GM21717 (cell line): Measurements from ENCODE around the gene CREBBP.

Experiments
- ATAC-seq: cut with Tn5 transposase; IDR thresholded peaks from one replicate; pipeline ENCODE4 v1.9.1; 2021; ENCODE audit warnings: mild to moderate bottlenecking, moderate library complexity; ENCODE audit not compliant: unreplicated experiment

Gene CREBBP

DNA sequence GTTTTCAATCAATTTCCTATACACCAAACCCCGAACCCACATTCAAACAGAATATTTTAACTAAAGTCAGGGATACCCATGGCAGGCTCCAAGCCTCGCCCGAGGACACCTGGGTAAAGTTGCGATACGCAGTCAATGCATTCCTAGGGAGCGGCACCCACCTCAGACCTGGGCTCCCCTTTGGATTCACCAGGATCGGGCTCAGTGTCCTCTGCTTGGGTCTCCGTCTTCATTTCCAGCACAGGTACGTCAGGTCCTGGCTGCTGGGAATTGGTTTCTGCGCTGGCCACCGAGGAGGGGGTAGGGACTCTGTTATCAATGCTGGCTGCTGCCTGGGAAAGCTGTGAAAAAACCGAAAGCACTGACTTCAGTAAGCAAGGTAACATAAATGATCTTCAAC, 111.5 kb downstream of the CREBBP start:
- no peak for ATAC-seq

DNA sequence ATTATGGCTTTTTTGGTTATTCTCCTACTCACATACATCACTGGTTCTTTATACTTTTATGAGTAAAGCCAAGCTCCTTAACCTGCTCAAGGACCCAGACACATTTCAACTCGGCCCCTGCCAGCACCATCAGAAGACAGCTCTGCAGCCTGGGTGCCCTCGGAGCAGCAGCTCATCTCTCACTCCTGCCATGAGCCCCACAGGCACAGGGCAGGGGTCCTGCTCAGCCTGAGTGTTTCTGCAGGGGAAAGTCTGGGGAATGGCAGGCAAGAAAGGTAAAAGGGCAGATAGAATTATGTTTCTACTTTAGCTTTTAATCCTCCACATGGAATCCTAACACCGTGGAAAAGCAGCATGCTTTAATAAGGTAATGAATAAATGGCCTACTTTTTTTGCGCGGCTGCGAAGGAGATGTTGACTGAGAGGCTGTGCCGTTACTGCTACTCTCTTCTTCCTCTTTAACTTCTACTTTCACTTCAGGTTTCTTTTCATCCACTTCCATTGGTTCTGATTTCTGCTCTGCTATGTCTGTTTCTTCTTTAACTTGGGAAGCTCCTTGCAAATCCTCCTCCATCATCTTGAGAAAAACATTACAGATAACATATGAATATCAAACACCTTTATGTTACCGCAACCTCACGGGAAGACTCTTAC, 113.1 kb downstream of the CREBBP start:
- no peak for ATAC-seq

DNA sequence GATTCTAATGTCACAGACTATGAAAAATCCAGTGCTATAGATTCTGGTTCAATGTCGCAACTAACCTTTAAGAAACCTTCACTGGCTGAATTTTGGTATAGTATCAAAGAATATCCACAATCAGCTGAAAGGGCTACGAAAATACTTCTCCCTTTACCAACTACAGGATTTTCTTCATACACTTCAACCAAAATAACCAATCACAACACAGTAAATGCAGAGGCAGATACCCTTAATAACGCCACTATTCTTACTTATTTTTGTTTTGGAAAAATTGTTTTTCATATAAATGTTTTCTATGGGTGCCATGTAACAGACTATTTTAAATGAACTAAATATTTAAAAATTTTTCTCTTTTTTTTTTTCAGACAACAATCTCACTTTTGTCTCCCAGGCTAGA, 114.3 kb downstream of the CREBBP start:
- no peak for ATAC-seq

DNA sequence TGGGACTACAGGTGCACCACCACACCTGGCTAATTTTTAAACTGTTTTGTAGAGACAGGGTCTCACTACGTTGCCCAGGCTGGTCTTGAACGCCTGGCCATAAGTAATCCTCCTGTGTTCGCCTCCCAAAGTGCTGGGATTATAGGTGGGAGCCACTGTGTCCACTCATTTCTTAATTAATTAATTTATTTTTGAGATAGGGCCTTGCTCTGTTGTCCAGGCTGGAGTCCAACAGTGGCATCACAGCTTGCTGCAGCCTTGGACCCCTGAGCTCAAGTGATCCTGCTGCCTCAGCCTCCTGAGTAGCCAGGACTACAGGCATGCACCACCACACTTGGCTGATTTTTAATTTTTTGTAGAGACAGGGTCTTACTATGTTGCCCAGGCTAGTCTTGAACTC, 116.1 kb downstream of the CREBBP start:
- no peak for ATAC-seq

DNA sequence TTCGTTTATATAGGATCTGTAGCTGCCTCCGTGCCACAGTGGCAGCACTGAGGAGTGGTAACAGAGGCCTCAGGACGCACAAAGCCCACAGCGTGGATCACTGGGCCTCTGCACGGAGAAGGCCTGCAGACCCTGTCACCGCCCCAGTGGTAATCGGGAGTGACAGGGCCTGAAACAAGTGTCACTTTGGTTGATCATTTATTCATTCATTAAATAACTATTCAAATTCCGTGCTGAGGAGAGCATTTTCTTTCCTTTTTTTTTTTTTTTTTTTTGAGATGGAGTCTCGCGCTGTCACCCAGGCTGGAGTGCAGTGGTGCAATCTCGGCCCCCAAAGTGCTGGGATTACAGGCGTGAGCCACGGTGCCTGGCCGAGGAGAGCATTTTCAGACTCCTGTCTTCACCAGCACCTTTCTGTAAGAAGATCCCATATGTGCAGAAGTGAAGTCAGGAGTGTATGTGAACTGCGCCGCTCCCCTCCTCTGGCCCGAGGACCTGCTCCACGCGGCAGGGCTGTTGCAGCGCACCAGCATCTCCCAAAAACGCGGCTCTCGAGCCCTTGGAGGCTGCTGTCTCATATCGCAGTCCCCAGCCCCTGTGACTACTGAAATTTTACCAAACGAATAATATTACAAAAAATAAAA, 118.3 kb downstream of the CREBBP start:
- ATAC-seq, result no peak

DNA sequence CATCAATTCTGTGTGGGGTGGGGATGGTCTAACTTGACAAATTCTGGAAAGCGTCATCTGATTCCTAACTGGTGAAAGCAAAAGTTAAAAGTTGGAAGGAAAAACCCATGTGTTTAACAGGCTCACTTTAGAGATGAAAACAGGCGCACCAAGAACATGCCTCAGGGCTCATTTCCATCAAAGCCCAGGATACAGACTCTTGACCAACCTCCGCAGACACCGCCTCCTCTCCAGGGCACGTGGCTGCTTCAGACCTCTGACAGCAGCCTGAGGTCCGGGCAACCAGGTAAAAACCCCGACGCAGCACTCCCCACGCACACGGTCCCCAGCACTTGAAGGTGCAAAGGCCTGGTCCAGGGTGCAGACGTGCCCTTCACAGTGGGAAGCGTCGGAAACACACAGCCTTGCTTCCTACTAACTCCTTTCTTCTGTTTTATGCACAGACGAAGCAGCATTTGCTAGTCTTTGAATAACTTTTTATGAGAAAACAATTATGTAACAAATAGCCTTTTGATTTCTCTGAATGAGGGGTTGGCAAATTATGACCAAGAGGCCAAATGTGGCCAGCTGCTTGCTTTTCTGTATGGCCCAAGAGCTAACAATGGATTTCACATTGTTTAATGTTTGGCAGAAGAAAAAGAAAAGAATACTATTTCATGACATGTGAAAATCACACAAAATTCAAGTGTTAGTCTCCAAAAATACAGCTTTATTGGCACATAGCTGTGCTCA, 119.0 kb downstream of the CREBBP start:
- no peak for ATAC-seq

DNA sequence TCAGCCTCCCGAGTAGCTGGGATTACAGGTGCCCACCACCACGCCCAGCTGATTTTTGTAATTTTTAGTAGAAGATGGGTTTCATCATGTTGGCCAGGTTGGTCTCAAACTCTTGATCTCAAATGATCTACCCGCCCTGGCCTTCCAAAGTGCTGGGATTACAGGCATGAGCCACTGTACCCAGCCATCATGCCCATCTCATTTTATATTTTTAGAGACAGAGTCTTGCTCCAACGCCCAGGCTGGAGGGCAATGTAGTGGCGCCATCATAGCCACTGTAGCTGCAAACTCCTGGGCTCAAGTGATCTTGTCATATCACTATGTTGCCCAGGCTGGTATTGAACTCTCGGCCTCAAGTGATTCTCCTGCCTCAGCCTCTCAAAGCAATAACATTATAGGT, 120.0 kb downstream of the CREBBP start:
- no peak for ATAC-seq

DNA sequence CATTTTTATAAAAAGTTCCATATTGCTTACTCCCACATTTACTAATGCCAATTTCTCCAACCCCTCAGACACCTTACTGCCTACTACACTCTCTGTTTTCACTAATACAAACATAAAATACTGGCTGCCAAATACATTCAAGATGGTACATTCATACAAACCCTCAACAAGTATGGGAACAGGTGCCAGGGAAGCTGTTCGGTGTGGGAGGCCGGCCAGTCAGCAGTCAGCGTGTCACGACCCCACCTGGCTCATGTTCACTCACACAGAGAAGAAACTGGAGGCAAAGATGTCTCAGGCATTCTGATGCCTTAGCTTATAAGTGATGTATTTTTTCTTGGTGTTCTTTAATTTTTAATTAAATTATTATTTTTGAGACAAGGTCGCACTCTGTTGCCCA, 120.8 kb downstream of the CREBBP start:
- ATAC-seq, result no peak

DNA sequence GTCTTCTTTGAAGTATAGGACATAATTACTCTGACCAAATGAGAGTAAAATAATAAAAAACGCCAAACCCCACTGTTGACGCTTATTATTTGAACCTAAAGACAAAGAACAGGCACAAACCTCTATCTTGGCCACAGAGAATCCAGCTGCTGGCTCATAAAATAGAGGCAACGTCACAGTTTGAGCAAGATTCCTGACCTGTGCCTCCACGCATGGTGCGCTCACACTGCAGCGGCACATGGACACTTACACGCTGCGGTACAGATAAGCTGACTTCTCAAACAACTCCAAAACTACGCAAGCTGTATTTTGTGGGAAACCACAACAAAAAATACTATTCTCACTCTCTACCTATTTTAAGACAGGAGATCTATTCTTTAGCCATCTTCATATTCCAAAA, 124.4 kb downstream of the CREBBP start:
- no peak for ATAC-seq

DNA sequence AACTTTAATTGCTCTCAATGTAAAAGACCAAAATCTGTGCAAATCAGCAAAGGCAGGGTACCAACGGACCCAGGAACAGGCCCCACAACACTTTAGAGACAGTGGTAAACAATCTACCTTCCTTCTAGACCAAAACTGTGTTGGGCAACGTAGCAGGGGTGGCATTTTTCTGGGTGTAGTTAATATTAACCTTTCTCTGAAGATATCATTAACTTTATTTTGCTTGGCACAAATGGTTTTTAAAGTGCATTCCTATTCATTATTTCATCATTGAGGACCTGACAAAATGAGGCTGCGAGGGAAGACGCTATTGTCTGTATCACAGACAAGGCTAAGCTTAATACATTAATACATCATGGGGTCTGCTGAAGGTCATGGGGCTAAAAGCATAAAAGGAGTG, 125.3 kb downstream of the CREBBP start:
- ATAC-seq, result no peak

DNA sequence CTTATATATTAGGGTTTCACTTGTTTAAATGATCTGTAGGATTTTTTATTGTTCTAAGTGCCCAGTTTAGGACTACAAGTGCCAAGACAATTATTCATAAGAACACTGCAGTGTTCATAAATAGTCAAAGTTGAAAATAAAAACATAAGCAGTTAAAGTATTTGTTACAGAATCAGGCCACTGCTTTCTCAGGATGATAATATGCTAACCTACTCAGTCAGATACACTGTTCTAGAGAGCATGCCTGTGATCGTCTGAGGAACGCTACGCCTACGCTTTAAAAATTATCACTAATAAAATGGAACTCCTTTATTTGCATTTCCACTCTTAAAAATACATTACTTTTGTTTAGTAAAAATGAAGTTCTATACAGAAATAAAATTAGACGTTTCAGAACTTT, 125.7 kb downstream of the CREBBP start:
- ATAC-seq, result no peak

DNA sequence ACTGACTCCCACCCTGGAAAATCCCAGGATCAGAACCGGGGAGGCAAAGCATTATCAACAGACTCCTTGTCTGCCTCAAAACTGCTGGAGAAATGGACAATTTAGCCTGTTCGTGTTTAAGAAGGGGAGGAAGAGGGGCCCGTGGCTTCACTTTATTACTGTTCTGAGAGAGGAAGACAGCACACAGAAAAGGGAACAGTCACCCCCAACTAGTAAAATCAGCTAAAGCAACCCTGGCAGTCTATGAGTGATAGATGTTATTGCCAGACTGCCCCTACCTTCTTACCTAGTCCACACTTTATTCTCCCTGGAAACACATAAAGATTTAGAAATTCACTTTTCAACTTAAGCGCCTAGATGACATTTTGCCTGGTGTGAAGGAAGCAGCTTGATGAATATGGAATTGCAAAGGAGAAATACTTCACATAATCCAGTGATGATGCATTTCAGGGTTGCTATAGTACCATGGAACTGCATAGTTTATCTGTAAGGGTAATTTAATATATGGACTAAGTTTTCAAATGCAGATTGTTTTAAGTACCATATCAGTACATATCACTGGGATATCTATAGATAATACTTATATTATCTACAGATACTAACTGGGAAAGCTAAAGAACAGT, 126.3 kb downstream of the CREBBP start:
- ATAC-seq, result no peak

DNA sequence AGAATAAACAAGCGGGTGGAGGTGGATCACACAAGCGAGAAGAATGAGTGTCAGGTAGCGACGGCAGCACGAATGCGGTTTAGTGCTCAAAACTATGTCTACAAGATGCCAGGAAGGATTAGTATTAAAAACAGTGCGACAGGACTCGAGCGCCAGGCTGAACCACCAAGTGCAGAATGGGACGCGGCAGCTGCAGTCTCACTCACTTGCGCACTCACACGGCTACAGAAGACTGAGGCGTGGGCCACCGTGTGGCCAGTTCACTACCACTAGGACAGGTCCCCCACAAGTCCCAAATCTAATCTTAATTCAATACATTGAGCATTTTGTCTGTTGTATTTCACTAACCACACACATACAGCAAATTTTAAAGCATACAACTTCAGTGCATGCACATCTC, 127.5 kb downstream of the CREBBP start:
- ATAC-seq, result no peak

DNA sequence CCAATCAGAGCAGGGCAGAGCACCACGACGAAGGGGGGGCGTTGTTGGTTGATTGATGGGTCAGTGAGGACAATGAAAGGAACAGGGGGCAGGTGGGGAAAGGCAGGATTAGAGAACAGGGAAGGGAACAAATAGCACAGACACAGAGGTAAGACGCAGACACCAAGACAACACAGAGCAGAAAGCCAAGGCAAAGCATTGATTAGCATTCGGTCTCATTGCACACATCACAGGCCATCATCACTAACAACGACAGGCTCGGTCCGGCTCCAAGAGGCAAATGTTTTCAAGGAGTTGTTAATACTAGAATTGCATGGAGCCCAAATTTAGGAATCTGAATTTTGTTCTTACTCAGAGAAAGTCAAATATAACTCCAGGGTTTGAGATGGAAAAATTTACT, 128.6 kb downstream of the CREBBP start:
- no peak for ATAC-seq

DNA sequence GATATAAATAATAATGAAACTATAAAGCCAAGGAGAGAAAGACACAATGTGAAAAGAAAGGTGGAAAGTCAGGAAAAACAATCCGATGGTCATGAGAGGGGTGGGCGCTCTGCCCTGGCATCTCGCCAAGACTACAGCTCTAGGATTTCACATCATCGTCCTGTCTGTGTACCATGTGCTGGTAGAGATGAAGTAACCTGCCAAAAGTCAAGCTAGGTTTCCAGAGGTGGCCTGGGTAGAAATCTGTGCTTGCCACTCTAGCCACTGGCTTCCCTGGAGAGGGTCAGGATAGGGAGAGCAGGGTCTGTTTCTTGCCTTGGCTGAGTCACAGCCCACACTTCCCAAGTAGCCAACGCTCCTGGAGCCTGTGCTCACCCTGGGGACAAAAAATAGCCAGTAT, 132.2 kb downstream of the CREBBP start:
- ATAC-seq, result no peak

DNA sequence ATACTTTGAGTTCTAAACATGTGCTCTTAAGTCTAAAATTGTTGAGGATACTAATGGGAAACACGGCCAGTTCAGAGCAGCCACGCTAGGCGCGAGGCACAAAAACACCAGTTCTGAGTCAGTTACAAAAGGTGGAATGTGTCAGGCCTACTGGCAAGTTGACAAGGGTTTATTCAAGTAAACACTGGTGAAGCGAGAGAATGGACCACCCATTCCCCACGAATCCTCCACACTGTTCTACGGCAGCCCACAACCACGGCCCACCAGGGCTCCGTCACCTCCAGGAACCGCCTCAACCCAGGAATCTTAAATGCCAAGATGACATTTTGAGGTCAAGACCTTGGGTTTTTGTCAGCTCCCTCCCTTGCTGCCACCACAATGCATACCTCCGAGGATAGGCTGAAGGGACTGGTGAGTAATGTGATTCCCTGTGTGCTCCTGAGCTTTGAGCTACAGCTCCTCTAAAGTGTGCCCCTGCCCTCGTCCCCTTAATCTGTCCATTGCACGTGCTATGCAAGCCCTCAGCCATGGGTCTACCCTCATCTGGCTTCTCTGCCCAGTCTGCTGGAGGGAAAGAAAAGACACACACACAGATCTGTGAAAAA, 134.7 kb downstream of the CREBBP start:
- ATAC-seq, result no peak

DNA sequence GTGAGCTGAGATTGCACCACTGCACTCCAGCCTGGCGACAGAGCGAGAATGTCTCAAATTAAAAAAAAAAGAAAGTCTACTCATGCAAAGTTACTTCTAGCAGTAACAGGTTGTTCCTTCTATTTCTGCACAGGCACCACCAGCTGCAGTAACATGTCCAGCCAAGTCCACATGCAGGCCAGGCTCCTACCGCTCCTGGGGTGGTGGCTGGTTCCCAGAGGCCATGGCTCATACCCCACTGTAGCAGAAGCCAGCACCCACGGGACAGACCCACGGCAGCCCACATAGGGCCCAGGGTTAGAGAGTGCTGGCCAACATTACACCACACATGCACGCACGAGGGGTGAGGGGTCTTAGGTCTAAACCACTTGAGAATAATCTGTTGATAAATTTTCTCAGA, 136.5 kb downstream of the CREBBP start:
- no peak for ATAC-seq

DNA sequence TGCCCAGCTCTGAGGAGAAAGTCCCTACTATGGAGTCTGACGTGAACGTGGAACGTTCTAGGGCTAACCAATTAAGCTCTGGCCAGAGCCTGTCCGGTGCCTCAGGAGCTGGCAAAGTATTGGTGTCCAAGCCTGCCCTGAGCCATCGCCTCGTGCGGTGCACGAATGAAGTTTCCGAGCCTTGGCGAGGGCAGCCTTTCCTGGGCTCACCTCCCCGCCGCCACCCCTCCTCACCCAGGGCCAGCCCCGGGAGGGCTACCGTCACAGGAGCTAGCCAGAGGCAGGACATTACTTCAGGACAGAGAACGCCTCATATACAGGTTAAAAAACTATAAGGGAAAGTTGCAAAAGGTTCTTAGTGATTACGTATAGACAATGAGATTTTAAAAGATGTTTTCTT, 139.6 kb downstream of the CREBBP start:
- ATAC-seq, result no peak

DNA sequence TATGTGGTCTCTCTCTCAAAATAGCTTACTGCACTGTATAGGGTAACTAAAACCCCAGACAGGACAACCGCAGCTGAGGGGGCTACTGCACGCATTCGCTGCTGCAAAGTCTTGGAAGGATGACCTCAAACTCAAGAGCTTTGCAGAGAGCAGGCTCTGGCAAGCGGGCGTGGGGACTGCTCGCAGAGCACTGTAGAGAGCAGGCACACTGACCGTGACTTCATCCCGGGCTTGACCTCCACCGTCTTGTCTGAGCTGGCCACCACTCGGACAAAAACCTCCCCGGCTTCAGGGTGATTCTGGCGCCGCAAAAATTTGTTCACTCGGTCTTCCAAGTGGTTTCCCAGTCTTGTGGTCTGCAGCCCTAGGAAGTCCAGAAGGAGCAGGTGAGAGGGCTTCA, 140.3 kb downstream of the CREBBP start:
- no peak for ATAC-seq

DNA sequence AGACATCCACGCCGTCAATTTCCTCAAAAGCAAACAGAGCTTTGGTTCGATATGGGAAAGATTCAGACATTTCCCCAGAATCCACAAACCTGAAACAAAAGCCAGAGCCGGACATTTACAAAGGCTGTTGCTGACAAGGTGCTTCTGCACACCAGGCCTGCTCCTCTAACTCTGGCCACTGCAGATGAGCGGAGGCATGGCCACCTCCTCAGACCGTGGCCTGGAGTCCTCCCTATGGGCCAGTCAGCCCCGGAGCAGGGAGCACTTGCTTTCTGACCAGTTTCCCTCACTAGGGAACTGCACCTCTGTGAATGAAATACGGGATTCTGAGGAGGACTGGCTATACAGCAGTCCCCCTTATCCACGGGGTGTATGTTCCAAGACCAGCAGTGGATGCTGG, 140.9 kb downstream of the CREBBP start:
- no peak for ATAC-seq

DNA sequence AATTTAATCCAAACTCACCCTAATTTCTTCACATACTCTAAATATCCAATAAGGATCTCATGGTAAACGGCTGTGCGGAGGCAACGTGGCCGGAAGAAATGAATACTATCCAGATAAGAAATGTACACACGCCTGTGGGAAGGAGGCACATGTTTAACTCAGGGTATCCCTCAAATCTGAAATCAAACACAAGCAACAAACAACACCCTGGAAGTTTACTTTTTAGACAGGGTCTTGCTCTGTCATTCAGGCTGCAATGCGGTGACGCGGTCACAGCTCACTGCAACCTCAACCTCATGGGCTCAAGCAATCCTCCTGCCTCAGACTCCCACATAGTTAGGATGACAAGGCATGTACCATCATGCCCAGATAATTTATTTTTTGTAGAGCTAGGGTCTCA, 142.0 kb downstream of the CREBBP start:
- no peak for ATAC-seq

DNA sequence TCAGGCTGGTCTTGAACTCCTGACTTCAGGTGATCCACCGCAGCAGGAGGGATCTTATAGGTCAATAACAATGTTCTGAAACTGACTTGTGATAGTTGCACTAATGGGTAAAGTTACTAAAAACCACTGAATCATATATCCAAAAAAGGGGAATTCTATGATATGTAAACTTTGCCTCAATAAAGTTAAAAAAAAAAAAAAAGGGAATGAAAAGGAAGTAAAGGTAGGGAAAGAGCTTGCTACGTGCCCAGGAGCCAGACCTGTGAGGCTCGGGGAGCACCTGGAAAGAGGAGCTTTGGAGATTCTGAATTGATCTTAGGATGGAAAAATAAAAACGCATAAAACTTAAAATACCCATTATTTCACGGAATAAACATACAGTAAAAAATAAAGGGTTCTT, 142.4 kb downstream of the CREBBP start:
- no peak for ATAC-seq
